Breast epithelium (tissue), 3 donors: ENCODE data around the gene RNASE13.

ENCODE experiments used
- POLR2A ChIP-seq: fragments of 450-650 bp; IDR thresholded peaks from one replicate; pipeline ENCODE4 v1.6.1; 2016; ENCODE audit warnings: antibody characterized with exemption, mild to moderate bottlenecking, moderate library complexity
- POLR2AphosphoS5 ChIP-seq, 3 donors: sonication (generic); formaldehyde crosslinking; IDR thresholded peaks; one replicate each; pipeline ENCODE4 v1.6.1; 2017; ENCODE audit warnings: antibody characterized with exemption in 3 of 3

DNA sequence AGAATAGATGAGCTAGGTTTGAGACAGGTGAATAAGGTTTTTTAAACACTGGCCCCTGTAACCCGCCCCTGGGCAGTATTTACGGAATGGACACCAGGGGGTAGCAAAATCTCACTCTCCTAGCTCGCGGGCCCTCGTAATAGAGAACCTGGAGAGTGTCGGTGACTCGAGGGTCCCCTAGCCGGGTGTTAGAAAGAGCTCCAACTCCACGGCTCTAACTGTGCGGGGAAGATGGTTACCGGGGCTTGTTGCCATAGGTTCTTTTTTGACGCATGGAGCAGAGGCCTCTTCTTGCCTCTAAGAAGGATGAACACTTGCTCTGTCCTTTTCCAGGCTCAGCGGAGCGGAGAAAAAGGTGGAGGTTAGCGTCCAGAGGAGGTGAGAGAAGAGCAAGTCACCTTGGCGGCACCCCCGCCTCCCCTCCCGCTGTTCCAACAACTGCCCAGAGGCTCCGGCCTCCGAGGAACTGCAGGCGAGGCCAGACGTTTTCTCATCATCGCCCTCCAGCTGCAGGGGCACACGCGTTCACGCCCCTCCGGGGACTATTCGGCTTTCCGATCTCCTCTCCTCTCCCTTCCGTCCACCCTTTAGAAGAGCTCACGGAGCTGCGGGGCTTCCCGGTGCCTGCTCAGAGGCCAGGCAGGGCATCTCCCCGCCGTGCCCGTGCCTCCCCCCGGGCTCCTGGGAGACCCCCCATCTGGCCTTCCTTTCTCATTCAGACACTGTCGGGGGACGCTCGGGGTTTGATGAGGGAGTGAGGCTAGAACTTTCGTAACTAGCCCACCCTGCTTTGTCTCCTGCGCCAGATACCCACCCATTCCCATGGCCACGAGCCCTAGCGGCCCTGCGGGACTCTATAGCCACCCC is 34.1 kb upstream of the RNASE13 start:
- TF ChIP-seq POLR2AphosphoS5 (IDR thresholded peaks at IDR 0.05) = no peak
- TF ChIP-seq POLR2A = no peak
